ENCODE results near the gene DCLRE1B.

Gene DCLRE1B

GRCh38 chr1:113901191-113901590, 3.9 kb upstream of the DCLRE1B start:
- WGBS, 2 experiments = 93 to 96% methylated on average over 3 of the region's 3 CpGs
- Histone ChIP-seq H3K4me1 (ENCODE audit: control insufficient read depth, insufficient read depth, low read length) (peaks cover 8% of the 10 kb centered on the region), H3K36me3 (ENCODE audit: control insufficient read depth, insufficient read depth, low read length) (peaks cover 4% of the 10 kb centered on the region), H3K27ac (ENCODE audit: insufficient read depth, low read depth, low read length, poor library complexity, severe bottlenecking) (no peak overlapping the region), H3K27me3 (ENCODE audit: control insufficient read depth, insufficient read depth, low read length, poor library complexity, severe bottlenecking) (no peaks in the 10 kb centered on the region), H3K9me3 (ENCODE audit: control insufficient read depth, low read length) (no peaks in the 10 kb centered on the region), H3K4me3 (ENCODE audit: insufficient read depth, low read depth, low read length) (no peak overlapping the region)

GRCh38 chr1:113903501-113904292, 1.4 kb upstream of the DCLRE1B start:
- no peak overlapping the region for H3K27ac ChIP-seq (ENCODE audit: insufficient read depth, low read depth, low read length, poor library complexity, severe bottlenecking)
- 69 to 70% methylated on average over 7 of the region's 7 CpGs for WGBS, 2 experiments
- peaks cover 8% of the 10 kb centered on the region for H3K4me1 ChIP-seq (ENCODE audit: control insufficient read depth, insufficient read depth, low read length)
- no peaks in the 10 kb centered on the region for H3K27me3 ChIP-seq (ENCODE audit: control insufficient read depth, insufficient read depth, low read length, poor library complexity, severe bottlenecking)
- no peaks in the 10 kb centered on the region for H3K36me3 ChIP-seq (ENCODE audit: control insufficient read depth, insufficient read depth, low read length)
- H3K9me3 ChIP-seq (ENCODE audit: control insufficient read depth, low read length) = no peaks in the 10 kb centered on the region
- peak overlapping the region; percentile 88 for H3K4me3 ChIP-seq (ENCODE audit: insufficient read depth, low read depth, low read length)

GRCh38 chr1:113904293-113904673, 843 bp upstream of the DCLRE1B start:
- WGBS, 2 experiments = 2 to 3% methylated on average over 11 of the region's 11 CpGs
- Histone ChIP-seq H3K4me1 (ENCODE audit: control insufficient read depth, insufficient read depth, low read length) (peaks cover 8% of the 10 kb centered on the region), H3K9me3 (ENCODE audit: control insufficient read depth, low read length) (no peaks in the 10 kb centered on the region), H3K27me3 (ENCODE audit: control insufficient read depth, insufficient read depth, low read length, poor library complexity, severe bottlenecking) (no peaks in the 10 kb centered on the region), H3K36me3 (ENCODE audit: control insufficient read depth, insufficient read depth, low read length) (no peaks in the 10 kb centered on the region), H3K27ac (ENCODE audit: insufficient read depth, low read depth, low read length, poor library complexity, severe bottlenecking) (peak overlapping the region; percentile 44), H3K4me3 (ENCODE audit: insufficient read depth, low read depth, low read length) (peak overlapping the region; percentile 88)

GRCh38 chr1:113905435-113905861, 322 bp downstream of the DCLRE1B start:
- Histone ChIP-seq H3K4me1 (ENCODE audit: control insufficient read depth, insufficient read depth, low read length) (peaks cover 8% of the 10 kb centered on the region), H3K9me3 (ENCODE audit: control insufficient read depth, low read length) (no peaks in the 10 kb centered on the region), H3K27ac (ENCODE audit: insufficient read depth, low read depth, low read length, poor library complexity, severe bottlenecking) (no peak overlapping the region), H3K27me3 (ENCODE audit: control insufficient read depth, insufficient read depth, low read length, poor library complexity, severe bottlenecking) (no peaks in the 10 kb centered on the region), H3K36me3 (ENCODE audit: control insufficient read depth, insufficient read depth, low read length) (peaks cover 5% of the 10 kb centered on the region), H3K4me3 (ENCODE audit: insufficient read depth, low read depth, low read length) (peak overlapping the region; percentile 88)
- WGBS, 2 experiments = 0 to 2% methylated on average over 17 of the region's 17 CpGs

- H3K9me3 ChIP-seq (ENCODE audit: control insufficient read depth, low read length) = no peaks in the 10 kb centered on the region
- no peak overlapping the region for H3K4me3 ChIP-seq (ENCODE audit: insufficient read depth, low read depth, low read length)
- no peaks in the 10 kb centered on the region for H3K4me1 ChIP-seq (ENCODE audit: control insufficient read depth, insufficient read depth, low read length)
- 93 to 94% methylated on average over 6 of the region's 6 CpGs for WGBS, 2 experiments
- H3K27ac ChIP-seq (ENCODE audit: insufficient read depth, low read depth, low read length, poor library complexity, severe bottlenecking) = no peak overlapping the region
- peaks cover 17% of the 10 kb centered on the region for H3K36me3 ChIP-seq (ENCODE audit: control insufficient read depth, insufficient read depth, low read length)
- H3K27me3 ChIP-seq (ENCODE audit: control insufficient read depth, insufficient read depth, low read length, poor library complexity, severe bottlenecking) = no peaks in the 10 kb centered on the region
Measured at GRCh38 chr1:113912594-113913311, 7.6 kb downstream of the DCLRE1B start.

- 79 to 82% methylated on average over 3 of the region's 3 CpGs for WGBS, 2 experiments
- Histone ChIP-seq H3K4me1 (ENCODE audit: control insufficient read depth, insufficient read depth, low read length) (no peaks in the 10 kb centered on the region), H3K27ac (ENCODE audit: insufficient read depth, low read depth, low read length, poor library complexity, severe bottlenecking) (no peak overlapping the region), H3K9me3 (ENCODE audit: control insufficient read depth, low read length) (no peaks in the 10 kb centered on the region), H3K27me3 (ENCODE audit: control insufficient read depth, insufficient read depth, low read length, poor library complexity, severe bottlenecking) (no peaks in the 10 kb centered on the region), H3K36me3 (ENCODE audit: control insufficient read depth, insufficient read depth, low read length) (peaks cover 17% of the 10 kb centered on the region), H3K4me3 (ENCODE audit: insufficient read depth, low read depth, low read length) (no peak overlapping the region)
Measured at GRCh38 chr1:113913312-113913668, 8.2 kb downstream of the DCLRE1B start.

DNA sequence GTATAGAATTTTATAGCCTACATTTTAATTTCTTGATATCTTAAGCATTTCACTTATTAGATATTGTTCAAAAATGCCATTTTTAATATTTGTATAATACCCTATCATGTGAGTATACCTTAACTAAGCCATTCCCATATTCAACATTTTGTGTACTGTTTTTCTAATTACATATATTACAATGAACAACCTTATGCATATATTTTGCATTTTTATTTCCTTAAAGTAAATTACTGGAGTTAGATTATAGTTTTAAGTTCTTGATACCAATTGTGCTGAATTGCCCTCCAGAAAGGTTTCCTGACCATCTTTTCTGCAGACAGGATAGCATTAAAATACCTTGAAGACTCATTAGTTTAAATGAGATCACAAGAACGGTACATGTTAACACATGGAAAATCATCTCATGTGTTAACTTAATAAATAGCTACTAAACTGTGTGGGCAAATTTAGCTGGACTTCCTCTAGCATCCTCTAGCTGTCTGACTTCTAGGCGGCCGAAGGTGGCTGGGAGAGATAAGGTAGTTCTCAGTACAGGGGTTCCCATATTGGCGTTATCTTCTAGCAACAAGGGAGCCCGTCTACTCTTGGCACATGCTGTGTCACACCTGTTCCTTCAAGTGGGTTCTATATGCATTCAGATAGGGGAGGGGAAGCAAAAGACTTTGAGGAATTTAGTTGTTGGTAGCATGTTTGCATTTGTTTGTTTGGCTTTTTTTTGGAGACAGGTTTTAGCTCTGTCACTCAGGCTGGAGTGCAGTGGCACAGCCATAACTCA, 8.9 kb downstream of the DCLRE1B start:
- no peaks in the 10 kb centered on the region for H3K9me3 ChIP-seq (ENCODE audit: control insufficient read depth, low read length)
- no peaks in the 10 kb centered on the region for H3K4me1 ChIP-seq (ENCODE audit: control insufficient read depth, insufficient read depth, low read length)
- 93 to 96% methylated on average over 5 of the region's 5 CpGs for WGBS, 2 experiments
- no peak overlapping the region for H3K4me3 ChIP-seq (ENCODE audit: insufficient read depth, low read depth, low read length)
- no peaks in the 10 kb centered on the region for H3K27me3 ChIP-seq (ENCODE audit: control insufficient read depth, insufficient read depth, low read length, poor library complexity, severe bottlenecking)
- H3K27ac ChIP-seq (ENCODE audit: insufficient read depth, low read depth, low read length, poor library complexity, severe bottlenecking) = no peak overlapping the region
- peaks cover 17% of the 10 kb centered on the region for H3K36me3 ChIP-seq (ENCODE audit: control insufficient read depth, insufficient read depth, low read length)

DNA sequence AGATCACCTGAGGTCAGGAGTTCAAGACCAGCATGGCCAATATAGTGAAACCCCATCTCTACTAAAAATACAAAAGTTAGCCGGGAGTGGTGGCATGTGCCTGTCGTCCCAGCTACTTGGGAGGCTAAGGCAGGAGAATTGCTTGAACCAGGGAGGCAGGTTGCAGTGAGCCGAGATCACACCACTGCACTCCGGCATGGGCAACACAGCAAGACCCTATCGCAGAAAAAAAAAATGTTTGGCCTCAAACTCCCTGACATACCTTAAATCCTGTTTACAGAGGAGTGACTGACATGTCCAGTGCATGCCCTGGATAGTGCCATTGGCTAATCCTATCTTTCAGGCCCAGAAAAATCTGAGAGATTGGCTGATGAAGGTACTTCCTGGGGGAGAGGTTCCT, 11.8 kb downstream of the DCLRE1B start:
- no peaks in the 10 kb centered on the region for H3K9me3 ChIP-seq (ENCODE audit: control insufficient read depth, low read length)
- no peak overlapping the region for H3K27ac ChIP-seq (ENCODE audit: insufficient read depth, low read depth, low read length, poor library complexity, severe bottlenecking)
- no peaks in the 10 kb centered on the region for H3K4me1 ChIP-seq (ENCODE audit: control insufficient read depth, insufficient read depth, low read length)
- no peak overlapping the region for H3K4me3 ChIP-seq (ENCODE audit: insufficient read depth, low read depth, low read length)
- H3K36me3 ChIP-seq (ENCODE audit: control insufficient read depth, insufficient read depth, low read length) = no peaks in the 10 kb centered on the region
- WGBS, 2 experiments = 93 to 94% methylated on average over 5 of the region's 5 CpGs
- H3K27me3 ChIP-seq (ENCODE audit: control insufficient read depth, insufficient read depth, low read length, poor library complexity, severe bottlenecking) = no peaks in the 10 kb centered on the region

DNA sequence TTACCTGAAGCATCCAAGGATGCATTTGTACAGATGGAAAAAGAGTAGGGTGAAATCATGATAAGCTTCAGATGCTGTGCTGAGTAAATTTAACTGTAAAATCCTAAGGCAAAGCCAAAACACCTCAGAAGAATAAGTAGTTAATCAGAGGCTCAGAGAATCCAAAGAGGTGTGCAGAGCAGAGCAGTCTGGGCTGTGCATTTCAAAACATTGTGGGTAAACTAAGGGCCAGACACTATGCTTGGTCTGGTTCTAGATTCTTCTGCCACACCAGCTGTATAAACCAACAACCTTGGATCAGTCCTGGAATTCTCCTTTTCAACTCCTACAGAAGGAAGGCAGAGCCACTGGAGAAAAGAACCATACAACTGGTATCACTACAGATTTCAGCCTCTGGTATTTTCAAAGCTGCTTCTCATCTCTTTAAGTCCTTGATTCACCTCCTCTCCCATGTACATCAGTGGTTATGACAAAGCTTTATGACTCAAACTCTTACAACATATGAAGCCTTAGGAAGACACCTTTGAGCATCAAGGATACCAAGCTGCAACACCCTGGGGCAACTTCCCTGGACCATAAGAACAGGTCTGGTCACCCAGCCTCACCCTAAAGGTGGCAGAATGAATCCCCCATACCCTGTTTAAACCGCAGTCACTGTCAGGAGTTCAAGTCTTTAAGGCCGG, 12.4 kb downstream of the DCLRE1B start:
- H3K27me3 ChIP-seq (ENCODE audit: control insufficient read depth, insufficient read depth, low read length, poor library complexity, severe bottlenecking) = peaks cover 1% of the 10 kb centered on the region
- 91% methylated on average over 2 of the region's 2 CpGs for WGBS, 2 experiments
- H3K9me3 ChIP-seq (ENCODE audit: control insufficient read depth, low read length) = no peaks in the 10 kb centered on the region
- no peaks in the 10 kb centered on the region for H3K36me3 ChIP-seq (ENCODE audit: control insufficient read depth, insufficient read depth, low read length)
- H3K27ac ChIP-seq (ENCODE audit: insufficient read depth, low read depth, low read length, poor library complexity, severe bottlenecking) = no peak overlapping the region
- H3K4me1 ChIP-seq (ENCODE audit: control insufficient read depth, insufficient read depth, low read length) = no peaks in the 10 kb centered on the region
- no peak overlapping the region for H3K4me3 ChIP-seq (ENCODE audit: insufficient read depth, low read depth, low read length)
